ENCODE measurements around the gene RGS1.

DNA sequence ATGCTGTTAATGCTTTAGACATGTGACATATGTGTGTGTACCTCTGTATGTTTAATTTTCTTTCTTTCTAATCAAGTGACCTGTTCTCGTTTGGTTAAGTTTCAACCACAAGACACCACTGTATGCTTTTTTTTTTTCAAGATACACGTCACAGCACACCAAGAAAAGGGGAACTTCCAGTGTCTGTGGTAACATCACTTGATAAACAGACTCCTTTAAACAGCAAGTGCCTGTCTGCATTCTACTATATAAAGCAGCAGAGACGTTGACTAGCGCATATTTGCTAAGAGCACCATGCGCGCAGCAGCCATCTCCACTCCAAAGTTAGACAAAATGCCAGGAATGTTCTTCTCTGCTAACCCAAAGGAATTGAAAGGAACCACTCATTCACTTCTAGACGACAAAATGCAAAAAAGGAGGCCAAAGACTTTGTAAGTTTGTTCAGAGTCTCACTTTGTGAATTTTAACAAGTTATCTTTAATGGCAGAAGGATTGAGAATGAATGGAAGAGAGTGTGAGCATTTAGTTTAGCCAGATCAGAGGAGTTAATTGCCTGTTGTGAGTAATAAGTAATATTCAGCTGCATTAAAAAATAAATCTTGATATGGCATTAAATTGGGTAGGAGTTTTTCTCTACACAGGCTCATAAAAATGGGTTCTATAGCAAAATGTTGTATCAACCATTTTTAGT is at the start of gene RGS1:
- TF ChIP-seq, protein P1, sequence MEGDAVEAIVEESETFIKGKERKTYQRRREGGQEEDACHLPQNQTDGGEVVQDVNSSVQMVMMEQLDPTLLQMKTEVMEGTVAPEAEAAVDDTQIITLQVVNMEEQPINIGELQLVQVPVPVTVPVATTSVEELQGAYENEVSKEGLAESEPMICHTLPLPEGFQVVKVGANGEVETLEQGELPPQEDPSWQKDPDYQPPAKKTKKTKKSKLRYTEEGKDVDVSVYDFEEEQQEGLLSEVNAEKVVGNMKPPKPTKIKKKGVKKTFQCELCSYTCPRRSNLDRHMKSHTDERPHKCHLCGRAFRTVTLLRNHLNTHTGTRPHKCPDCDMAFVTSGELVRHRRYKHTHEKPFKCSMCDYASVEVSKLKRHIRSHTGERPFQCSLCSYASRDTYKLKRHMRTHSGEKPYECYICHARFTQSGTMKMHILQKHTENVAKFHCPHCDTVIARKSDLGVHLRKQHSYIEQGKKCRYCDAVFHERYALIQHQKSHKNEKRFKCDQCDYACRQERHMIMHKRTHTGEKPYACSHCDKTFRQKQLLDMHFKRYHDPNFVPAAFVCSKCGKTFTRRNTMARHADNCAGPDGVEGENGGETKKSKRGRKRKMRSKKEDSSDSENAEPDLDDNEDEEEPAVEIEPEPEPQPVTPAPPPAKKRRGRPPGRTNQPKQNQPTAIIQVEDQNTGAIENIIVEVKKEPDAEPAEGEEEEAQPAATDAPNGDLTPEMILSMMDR (IDR thresholded peaks at IDR 0.05): no peak
- TF ChIP-seq YY1 (IDR thresholded peaks at IDR 0.05; ENCODE audit: low read depth) (no peak), JUND (IDR thresholded peaks at IDR 0.05) (no peak), SMC3 (IDR thresholded peaks at IDR 0.05; ENCODE audit: low read depth, low read length) (no peak), FOXM1 (IDR thresholded peaks at IDR 0.05; ENCODE audit: low read depth) (no peak), POLR2AphosphoS5 (IDR thresholded peaks at IDR 0.05; ENCODE audit: low read depth, low read length) (no peak), FOXJ3 (CRISPR knock-in tag; IDR thresholded peaks at IDR 0.05) (no peak), EZH2phosphoT487 (IDR thresholded peaks at IDR 0.05; ENCODE audit: borderline replicate concordance, low read depth) (no peak), RAD21 (IDR thresholded peaks at IDR 0.05; ENCODE audit: low read length) (no peak), RXRA (IDR thresholded peaks at IDR 0.05; ENCODE audit: borderline replicate concordance, low read depth) (no peak), FOSL2 (IDR thresholded peaks at IDR 0.05; ENCODE audit: borderline replicate concordance, low read depth) (no peak)
- TF ChIP-seq, protein P2, sequence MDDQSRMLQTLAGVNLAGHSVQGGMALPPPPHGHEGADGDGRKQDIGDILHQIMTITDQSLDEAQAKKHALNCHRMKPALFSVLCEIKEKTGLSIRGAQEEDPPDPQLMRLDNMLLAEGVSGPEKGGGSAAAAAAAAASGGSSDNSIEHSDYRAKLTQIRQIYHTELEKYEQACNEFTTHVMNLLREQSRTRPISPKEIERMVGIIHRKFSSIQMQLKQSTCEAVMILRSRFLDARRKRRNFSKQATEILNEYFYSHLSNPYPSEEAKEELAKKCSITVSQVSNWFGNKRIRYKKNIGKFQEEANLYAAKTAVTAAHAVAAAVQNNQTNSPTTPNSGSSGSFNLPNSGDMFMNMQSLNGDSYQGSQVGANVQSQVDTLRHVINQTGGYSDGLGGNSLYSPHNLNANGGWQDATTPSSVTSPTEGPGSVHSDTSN (IDR thresholded peaks at IDR 0.05): no peak
- TF ChIP-seq, protein P3, sequence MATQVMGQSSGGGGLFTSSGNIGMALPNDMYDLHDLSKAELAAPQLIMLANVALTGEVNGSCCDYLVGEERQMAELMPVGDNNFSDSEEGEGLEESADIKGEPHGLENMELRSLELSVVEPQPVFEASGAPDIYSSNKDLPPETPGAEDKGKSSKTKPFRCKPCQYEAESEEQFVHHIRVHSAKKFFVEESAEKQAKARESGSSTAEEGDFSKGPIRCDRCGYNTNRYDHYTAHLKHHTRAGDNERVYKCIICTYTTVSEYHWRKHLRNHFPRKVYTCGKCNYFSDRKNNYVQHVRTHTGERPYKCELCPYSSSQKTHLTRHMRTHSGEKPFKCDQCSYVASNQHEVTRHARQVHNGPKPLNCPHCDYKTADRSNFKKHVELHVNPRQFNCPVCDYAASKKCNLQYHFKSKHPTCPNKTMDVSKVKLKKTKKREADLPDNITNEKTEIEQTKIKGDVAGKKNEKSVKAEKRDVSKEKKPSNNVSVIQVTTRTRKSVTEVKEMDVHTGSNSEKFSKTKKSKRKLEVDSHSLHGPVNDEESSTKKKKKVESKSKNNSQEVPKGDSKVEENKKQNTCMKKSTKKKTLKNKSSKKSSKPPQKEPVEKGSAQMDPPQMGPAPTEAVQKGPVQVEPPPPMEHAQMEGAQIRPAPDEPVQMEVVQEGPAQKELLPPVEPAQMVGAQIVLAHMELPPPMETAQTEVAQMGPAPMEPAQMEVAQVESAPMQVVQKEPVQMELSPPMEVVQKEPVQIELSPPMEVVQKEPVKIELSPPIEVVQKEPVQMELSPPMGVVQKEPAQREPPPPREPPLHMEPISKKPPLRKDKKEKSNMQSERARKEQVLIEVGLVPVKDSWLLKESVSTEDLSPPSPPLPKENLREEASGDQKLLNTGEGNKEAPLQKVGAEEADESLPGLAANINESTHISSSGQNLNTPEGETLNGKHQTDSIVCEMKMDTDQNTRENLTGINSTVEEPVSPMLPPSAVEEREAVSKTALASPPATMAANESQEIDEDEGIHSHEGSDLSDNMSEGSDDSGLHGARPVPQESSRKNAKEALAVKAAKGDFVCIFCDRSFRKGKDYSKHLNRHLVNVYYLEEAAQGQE (IDR thresholded peaks at IDR 0.05; ENCODE audit: low read depth, low read length): no peak
- TF ChIP-seq, protein P4, sequence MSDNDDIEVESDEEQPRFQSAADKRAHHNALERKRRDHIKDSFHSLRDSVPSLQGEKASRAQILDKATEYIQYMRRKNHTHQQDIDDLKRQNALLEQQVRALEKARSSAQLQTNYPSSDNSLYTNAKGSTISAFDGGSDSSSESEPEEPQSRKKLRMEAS (IDR thresholded peaks at IDR 0.05; ENCODE audit: low read depth): no peak

Data from SK-N-SH (cell line).